NOMO-1 (cell line): ENCODE results near the gene MRAP.
"Not testable (repeated sequence)": the region's sequence is repeated elsewhere in the genome, so short reads cannot be mapped to it uniquely, and the experiment has no call there.

Source experiments
- DNase-seq, 2 experiments: peaks; one replicate each; lab custom pipeline; 2025; ENCODE audit not compliant: unreplicated experiment in 2 of 2; lab: John Stamatoyannopoulos, UW

Gene MRAP

DNA sequence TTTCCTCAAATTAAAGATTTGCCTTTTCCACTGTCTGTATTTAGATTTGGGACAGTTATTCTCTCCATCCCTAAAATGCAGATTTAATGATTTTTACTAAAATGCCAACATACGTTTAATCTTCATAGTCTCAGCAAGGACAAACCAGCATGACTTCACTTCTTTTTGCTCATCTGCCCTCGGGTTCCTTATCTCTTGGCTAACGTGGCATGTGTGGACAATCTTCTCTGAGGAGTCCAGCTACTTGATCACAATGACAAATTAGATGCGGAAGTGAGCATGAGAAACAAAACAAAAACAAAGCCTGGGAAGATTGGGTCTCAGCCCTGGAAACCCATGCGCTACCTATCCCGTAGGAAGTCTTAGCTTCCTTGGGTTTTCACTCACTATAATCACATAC is 1.0 kb downstream of the MRAP start:
- DNase-seq = no peak

DNA sequence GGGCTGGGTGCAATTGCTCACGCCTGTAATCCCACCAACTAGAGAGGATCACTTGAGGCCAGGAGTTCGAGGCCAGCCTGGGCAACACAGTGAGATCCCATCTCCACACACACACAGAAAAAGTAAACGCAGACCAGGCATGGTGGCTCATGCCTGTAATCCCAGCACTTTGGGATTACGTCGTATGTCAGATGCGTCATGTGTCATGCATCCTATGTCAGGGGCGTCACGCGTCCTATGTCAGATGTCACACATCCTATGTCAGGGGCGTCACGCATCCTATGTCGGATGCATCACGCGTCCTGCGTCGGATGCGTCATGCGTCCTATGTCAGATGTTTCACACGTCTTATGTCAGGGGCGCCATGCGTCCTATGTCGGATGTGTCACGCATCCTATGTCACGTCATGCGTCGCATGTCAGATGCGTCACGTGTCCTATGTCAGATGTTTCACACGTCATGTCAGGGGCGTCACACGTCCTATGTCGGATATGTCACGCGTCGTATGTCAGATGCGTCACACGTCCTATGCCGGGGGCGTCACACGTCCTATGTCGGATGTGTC is 1.5 kb downstream of the MRAP start:
- no peak for DNase-seq

DNA sequence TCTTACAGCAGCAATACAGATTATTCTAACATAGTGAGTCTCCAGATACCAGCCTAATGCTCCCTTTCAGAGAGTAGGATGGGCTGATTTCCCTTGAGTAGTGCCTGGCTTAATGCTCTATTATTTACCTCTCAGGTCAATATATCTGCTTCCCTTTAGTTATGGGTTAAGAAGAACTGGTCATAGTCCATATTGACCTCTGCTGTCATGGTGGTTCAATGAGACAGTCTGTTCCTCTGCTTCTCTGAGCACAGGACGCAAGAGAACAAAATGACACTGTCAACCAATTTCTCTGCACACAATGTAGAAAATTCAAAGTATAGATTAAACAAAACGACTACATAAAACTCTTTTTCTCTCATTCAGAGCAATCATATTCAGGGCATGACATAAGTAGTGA is 2.9 kb downstream of the MRAP start:
- no peak for DNase-seq

DNA sequence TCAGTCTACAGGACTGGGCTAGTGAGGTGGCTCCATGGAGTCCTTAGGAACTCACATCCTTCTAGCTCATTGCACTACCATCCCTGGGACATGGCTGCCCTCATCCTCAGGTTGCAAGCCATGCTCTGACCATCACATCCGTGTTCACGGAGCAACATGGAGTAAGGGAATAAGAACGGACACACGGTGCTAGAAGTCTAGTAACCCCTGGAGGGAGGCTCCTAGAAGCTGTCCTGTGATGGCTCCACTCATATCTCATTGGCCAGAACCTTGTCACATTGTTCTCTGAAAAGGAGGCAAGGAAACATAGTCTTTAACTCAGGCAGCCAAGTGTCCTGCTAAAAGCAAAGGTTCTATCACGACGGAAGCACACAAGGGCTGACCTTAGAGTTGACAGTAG is 3.9 kb downstream of the MRAP start:
- DNase-seq = no peak

DNA sequence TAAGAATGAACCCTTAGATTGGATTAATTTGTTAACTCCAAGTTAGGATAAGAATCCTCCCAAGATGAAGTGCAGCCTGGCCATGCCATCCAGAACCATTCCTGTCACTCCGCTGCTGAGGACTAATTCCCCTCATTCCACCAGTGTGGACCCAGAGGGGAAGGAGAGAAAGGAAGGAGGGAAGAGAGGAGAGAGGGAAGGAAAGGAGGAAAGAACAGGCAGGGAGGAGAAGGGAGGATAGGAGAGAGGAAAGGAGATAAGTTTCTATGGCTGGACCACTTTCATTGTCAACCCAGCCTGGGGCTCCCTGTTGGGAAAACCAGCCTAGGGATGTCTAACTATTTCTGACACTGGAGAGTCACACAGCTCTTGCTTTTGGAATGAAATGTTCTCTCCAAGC is 4.7 kb downstream of the MRAP start:
- DNase-seq = no peak

DNA sequence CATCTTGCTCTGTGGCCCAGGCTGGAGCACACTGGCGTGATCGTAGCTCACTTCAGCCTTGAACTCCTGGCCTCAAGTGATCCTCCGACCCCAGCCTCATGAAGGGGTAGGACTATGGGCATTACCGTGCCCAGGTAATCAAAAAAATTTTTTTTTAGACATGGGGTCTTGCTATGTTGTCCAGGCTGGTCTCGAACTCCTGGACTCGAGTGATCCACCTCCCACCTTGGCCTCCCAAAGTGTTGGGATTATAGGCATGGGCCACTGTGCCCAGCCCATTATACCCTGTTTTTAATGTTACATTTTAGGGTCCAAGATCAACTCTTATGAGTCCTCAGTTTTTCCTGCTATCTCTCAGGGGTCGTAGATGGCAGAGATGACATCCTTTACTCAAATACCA is 6.3 kb downstream of the MRAP start:
- DNase-seq = no peak

DNA sequence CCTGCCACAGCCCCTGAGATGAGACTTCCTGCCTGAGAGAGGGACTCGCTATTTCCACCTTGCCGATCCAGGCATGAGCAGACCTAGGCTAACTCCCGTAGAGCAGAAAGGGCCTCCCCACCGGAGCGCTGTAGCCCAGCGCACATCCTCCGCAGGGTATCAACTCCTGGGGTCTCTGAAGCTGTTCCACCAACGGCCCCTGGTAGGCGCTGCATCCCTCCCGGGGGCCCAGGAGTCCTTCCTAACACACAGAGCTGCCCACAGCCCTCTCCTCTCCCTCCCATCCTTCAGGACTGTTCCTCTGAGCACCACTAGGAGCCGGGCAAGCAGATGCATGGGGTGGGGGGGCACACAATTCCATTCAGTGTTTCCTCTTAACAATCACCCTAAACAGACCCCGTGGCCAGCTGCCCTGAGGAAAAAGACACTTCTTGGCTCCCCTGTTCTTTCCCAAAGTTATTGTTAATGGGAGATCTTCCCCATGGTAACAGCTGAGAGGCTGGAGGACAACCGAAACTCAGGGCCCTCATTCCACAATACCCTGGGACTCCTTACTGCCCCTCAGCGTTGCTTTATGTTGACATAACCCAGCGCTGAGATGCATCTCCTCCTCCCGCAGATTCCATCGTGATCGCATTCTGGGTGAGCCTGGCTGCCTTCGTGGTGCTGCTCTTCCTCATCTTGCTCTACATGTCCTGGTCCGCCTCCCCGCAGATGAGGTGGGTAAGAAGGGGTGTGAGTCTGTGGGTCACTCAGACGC is 7.5 kb downstream of the MRAP start:
- DNase-seq = no peak

DNA sequence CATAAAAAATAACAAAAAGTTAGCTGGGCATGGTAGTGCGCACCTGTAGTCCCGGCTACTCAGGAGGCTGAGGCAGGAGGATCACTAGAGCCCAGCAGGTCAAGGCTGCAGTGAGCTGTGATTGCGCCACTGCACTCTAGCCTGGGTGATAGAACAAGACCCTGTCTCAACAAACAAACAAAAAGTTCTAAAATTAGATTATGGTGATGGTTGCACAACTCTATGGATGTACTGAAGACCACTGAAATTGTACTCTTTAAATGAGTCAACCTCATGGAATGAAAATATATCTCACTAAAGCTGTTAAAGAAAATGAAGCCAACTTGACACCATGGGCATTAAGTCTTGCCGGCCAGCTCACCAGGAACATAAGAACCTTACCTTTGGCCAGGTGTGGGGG is 9.1 kb downstream of the MRAP start:
- no peak for DNase-seq

DNA sequence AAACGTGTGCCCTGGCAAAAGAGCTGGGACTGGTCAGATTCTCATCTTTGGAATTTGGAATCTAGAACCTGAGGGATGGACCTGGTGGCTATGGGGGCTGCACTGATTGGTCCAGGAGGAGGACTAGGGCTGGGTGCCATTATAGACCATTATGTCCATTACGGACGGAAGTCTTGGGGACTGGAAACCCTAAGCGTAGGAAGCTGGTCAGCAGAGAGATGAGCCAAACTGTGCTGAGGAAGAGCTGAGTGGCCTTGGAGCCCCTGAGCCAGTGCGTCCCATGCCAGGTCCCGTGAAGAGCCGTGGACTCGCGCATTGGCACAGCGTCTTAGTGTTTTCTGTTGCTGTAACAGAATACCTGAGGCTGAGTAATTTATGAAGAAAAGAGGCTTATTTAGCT is 10.0 kb downstream of the MRAP start:
- DNase-seq = no peak

DNA sequence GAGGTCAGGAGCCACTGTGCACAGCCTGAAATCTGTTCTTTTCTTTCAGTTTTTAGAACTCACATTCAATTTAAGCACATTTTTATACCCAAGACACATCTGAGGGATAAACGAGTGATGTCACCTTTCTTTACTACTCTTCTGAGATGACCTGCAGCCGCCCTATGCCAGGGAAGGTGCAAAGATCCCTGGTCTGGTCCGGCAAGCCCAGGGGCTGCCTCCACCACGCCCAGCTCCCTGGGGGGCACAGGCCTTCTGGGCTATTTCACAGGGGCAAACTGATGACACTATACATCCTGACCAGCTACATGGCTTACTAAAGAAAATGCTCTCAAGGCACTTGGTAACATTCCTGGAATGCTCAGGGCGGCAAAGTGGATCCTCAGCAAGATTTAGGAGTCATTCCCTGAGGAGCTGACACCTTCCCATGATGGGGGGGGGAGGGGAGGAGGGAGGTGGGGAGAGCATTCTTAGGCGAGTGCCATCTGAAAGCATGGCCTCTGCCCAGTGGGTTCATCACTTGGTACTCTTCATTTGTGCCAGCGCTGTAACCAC is 11.3 kb downstream of the MRAP start:
- no peak for DNase-seq

DNA sequence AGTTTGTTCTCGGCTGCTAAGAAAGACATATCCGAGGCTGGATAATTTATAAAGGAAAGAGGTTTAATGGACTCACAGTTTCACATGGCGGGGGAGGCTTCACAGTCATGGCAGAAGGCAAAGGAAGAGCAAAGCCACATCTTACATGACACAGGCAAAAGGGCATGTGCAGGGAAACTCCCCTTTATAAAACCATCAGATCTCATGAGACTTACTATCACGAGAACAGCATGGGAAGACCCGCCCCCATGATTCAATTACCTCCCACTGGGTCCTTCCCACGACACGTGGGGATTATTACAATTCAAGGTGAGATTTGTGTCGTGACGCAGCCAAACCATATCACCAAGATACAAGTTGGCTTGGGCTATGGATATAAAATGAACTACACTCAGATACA is 12.3 kb downstream of the MRAP start:
- DNase-seq = not testable (repeated sequence)

DNA sequence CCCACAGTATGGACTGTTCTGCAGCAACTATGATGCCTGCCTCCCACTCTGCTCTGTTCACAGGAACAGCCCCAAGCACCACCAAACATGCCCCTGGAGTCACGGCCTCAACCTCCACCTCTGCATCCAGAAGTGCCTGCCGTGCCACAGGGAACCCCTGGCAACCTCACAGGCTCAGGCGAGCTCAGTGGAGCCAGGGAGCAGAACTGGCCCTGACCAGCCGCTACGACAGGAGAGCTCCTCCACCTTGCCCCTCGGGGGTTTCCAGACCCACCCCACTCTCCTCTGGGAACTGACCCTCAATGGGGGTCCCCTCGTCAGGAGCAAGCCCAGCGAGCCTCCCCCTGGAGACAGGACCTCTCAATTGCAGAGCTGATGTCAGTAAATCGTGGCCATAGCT is 13.0 kb downstream of the MRAP start:
- DNase-seq = no peak

DNA sequence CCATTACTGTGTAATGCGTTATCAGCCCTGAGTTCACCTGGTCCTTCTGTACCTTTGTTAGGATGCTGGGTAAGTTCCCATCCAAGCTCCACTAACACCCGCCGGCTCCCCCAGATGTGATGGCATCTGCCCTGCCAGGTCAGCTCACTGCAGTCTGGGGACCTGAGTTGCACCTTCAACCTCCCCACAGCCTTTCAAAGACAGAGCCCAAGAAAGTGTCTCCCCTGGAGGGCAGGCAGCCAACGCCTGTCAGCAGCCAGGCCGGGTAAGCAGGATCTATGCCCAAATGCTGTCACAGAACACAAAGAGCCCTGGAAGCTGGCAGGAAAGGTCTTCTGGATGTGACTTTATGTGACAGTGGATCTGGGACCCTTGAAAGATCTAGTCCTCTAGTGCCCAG is 13.7 kb downstream of the MRAP start:
- DNase-seq = no peak

DNA sequence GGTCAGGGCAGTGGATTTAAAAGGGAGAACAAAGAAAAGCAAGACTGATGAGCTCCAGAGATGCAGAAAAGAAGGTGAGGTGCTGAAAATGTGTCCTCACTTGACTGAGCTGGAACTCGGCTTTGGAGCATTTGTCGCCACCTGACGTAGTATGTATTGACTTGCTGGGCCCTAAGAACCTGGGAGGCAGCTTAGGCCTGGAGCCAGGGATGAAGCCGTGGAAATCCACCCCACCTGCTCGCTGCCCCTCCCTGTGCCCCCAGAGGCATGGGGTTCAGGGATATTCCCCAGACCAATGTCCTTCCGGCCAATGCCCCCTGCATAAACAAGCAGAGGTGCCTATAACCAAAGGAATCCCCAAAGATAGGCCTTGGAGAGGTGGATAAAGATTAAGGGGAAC is 14.3 kb downstream of the MRAP start:
- no peak for DNase-seq

DNA sequence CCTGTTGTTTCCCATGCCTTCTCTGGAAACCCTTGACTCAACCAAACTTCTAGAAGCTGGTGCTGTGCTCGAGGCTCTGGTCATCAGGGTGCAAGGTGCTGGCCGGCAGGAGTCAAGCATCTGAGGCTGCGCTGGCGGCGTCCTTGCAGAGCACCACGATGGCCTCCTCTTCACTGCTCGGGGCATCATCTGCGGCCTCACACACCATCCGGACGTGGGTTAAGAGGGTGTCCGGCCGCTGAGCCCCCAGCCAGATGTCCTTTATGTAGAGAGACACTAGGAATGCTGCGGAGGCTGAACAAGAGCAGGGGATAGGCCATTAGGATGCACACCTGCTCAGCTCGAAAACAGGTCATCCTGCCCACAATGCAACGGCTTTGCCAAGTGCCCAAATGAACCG is 16.2 kb downstream of the MRAP start:
- DNase-seq = no peak

DNA sequence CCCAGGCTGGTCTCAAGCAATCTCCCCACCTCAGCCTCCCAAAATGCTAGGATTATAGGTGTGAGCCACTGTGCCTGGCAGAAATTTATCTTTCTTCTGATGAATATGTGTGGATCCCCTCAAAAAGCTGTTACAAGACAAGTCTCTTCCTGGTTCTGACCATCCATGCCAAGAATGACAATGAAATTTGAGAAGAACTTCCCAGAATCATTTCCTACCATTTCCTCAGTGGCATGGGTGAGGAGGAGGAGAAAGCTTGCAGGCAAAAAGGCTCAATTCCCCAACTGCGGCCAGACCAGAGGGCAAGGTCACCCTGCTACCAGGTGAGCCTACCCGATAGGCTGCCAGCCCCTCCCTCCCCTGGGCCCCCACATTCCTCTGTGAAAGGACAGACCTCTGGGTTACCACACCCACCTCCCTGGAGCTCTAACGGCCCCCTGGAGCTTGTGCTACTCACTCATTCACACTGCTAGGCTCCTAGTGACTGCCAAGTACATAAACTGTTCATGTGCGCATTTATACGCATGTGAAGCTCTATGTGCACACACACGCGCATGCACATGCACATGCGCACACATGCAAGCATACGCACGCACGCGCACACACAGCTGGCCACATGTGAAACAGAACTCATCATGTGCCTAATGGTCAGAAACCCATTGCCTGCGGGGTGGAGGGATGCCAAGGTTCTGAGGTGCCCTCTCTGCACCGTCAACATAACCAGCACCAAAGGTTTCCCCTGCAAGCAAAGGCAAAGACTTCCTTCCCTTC is 17.0 kb downstream of the MRAP start:
- no peak for DNase-seq

DNA sequence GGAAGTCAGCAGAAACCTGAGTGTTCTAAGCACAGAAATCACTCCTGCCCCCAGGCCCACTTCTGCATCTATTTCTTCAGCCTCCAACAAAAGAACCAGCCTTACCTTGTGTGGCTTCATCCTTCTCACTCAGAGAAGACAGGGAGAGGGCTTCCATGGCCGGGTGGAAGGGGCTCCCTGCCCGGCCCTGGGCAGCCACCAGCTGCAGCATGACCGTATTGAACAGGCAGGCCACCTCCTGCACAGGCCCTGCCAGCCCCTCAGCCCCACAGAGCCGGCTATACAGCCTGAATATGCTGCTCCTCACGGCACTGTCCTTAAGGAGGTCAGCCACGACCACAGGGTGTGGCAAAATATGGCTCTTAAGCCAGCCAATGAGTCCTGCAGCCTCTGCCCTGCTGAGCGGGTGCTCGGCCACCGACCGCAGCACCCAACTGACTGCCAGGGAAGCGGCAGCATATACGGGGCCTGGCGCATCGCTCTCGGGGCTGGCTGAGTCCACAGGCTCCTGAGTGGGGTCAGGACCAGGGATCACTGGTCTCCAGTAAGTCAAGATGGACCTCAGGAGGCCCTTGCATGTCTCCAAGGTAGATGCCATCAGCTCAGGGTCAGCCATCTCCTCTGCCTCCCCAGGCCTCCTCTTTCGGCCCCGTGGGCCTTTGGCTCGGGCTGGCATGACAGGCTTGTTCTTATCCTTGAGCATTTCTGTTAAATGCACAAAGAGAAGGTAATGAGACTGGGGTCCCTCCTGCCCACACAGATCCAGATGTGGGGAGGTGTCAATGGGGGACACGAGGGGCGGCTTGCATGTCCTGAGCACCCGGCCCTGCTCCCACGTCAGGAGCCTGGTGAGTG is 17.9 kb downstream of the MRAP start:
- no peak for DNase-seq

DNA sequence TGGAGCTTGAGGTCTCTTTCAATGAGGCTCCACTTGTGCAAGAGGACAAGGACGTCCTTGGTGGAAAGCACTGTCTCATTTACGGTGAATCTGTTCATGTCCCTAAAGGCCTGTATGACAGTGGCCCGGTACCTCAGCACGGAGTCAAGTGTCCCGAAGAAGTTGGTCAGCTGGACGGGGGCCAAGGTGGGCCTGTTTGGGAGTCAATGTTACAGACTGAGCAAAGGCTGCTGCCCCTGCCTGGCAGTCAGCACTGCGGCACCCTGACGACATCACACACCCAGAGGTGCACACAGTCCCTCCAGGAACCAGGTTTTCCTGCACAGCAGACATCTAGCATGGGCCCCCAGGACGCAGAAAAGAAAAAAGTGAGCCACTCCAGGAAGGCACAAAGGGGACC is 19.1 kb downstream of the MRAP start:
- DNase-seq = no peak

DNA sequence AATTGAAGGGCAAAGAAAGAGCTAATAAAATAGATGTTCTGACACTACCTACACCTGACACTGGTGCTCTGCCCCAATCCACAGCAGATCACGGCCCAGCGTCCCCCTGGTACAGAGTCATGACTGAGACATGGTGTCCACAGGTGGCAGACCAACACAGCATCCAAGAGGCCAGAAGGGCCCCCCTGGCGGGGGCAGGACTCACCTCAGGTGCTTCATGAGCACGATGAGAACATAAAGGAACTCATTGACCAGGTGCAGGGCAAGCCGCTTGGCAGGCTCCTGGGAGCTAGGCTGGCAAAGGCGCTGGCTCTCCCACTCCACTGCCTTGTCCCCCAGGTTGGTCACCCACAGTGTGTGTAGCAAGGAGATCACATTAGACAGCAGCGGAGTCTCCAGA is 20.4 kb downstream of the MRAP start:
- no peak for DNase-seq

DNA sequence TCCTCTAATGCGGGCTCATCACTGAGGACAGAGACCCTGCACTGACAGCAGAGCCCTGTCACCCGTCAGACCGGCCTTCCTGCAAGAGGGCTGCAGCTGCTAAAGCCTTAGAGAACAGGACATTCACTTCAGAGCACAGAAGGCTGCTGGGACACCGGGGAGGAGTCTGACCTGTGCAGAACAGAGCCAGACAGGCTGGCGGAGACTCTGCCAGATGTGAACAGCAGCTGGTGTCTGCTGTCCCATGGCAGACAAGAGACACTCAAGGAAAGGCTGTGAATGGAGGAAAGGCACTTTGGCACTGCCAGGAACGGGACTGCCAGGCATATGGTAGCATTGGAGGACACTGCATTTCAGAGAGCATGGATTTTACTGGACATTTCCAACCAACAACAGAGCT is 21.4 kb downstream of the MRAP start:
- no peak for DNase-seq

DNA sequence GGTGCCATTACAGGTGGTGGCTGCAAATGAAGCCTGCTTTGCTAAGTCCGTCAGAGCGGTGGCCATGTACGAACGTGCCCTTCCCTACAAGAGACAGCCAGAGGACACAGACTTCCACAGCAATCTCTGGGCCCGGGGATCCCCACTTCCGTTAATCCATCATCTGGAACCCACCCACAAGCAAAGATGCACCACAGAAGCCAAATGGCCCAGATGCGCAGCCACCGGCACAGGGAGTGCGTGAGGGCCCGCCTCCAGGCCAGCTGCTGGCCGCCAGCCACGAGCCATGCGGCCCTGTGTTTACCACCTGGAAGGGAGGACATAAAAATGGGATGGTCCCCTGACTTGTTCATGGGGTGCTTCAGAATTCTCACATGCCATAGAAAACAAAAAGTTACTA is 22.1 kb downstream of the MRAP start:
- no peak for DNase-seq
